HG03378 (cell line): ENCODE data around the gene TBC1D22A.

Experiments used
- ATAC-seq: cut with Tn5 transposase; IDR thresholded peaks from one replicate; pipeline ENCODE4 v1.9.1; 2021; ENCODE audit warnings: mild to moderate bottlenecking, moderate library complexity; ENCODE audit not compliant: unreplicated experiment

Gene TBC1D22A

DNA sequence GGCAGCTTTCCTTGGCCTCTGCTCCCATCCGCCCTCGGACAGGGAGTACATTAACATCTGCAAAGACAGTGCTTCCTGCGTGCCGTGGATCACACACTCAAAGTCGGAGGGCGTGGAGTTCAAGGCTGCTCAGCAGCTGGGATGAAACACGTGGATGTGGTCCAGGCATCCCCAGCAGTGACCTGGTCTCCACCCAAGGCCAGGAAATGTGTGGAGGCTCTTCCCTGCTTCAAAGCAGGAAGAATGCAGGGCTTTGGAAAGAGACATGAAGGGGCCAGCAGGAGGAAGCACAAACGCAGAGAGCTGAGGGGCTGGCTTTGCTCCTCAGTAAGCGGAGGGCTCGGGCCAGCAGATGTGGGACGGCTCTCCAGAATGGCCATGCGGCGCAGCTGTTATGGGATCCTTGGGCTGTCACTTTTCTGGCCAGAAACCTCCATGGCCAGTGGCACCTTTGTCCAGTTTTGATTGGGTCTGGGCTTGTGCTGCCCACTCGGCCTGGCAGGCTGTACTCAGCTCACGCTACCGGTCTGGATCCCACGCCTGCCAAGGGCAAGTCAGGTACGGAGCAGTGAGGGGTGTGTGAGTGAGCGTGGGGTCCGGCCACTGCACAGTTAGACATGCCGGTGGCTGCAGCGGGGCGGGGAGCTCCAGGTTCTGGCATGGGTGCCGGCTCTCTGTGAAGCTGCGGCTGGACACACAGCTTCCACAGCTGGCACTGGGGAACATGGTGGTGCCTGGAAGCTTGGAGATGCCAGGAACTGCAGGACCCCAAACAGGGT lies 438.0 kb downstream of the TBC1D22A start:
- ATAC-seq: no peak

DNA sequence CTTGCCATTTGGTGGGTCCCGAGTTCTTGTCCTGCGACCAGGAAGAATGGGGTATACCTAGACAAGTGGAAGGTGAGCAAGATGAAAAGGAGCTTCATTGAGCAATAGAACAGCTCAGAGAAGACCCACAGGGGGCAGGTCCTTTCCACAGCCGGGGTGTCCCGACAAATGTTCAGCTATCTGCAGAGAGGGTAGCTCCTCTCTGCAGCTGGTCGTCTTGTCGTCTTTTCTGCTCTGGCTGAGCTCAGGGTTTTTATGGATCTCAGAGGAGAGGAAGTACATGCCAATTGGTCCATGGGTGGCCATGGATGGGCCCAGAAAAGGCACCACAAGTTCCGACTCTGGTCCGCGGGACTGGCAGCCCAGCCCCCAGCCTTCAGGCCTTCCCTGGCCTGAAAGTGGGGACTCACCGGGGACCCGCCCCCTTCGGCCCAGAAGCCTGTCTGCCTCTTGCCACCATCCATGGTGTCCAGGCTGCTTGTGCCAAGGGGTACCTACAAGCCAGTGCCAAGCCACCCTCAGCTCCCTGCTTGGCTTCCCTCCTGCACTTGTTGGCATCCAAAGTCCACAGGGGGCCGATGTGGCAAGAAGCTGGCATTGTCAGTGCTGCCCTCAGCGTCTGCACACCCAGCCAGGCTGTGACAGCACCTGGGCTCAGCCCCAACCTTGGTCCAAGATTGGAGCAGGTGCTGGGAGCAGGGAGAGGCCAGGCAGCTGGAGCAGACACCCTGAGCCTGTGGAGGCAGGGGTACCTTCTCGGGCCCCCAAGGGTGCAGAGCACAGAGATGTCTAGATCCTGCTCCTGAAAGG lies 438.9 kb downstream of the TBC1D22A start:
- no peak for ATAC-seq

DNA sequence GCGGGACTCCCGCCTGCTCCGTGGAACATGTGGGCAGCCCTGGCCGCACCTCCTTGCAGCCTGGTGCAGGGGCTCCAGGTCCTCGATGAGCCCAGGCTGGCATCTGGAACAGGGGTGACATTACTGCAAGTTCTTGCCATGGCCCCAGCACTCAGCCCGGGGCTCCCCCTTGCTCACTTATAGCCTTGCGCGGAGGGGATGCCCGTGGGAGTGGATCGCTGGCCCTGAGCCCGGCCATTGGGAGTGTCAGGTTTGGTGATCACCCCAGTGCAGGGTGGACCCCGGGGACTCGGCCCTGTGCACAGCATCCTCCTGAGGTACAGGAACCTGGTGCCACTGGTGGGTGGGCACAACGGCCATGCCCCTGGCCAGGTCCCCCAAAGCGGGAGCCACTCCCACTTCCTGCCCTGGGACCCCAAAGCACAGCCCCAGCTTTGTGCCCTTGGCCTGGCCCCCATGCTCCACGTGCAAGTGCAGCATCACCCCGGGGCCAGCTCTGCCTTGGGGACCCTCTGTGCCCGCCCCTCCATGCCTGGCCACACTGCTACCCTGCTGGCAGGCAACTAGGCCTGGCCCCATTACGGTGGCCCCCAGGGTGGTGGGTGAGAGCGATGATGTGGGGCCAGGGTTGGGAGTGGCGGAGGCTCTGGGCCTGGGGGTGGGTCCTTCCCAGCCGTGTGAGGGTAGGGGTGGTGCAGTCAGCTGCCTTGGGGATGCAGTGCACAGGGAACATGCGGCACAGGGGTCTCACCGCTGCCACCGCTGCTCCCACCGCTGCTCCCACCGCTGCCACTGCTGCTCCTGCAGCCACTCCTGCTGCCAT lies 439.8 kb downstream of the TBC1D22A start:
- no peak for ATAC-seq

DNA sequence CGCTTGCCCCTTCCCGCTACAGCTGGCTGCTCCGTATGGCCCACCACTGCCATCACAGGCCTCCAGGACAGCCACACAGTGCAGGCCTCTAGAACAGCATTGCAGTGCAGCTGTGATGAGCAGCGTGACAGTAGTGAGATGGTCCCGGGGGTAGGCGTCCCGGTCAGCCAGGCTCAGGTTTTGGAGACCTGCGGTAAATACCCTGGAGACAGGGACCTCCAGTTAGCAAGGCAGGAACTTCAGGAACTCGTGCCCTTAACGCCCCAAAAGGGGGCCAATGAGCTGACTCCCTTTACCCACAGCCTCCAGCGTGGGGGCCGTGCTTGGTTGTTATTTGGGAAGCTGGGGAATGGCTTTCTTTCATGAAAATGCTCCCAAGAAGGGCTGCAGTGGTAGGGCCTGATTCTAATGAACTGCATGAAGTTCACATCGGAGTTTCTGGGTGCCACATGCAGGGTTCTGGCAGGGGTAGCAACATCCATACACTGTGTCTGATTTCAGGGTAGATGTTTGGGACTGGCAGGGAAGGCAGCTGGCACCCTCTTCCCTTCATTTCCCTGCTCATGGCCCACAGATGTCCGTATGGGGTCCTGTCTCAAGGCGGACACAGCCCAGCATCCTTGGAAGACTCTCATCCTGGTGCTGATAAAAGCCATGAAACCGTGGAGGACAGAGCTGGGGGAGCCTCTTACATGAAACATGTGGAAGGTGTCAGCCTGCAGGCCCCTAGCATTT lies 440.5 kb downstream of the TBC1D22A start:
- ATAC-seq: no peak

DNA sequence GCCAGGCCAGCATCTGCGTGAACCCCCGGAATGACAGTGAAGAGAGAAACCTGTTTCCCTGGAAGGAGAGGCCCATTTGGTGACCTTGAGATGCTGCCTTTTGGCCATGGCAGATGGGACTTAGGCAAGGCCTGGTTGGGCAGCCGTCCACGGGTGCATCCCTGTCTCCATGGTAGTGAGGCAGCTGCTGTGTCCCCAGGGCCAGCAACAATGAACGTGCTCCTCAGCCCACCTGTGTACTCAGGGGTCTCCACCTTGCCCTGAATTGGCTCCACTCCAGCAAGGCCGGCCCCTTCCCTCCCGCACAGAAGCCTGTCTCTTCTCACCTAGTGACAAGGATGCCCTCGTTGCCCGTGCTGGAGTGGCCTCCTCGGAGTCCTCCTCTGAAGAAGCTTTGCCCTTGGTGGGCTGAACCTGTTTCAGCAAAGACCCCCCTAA lies 441.1 kb downstream of the TBC1D22A start:
- ATAC-seq: no peak

DNA sequence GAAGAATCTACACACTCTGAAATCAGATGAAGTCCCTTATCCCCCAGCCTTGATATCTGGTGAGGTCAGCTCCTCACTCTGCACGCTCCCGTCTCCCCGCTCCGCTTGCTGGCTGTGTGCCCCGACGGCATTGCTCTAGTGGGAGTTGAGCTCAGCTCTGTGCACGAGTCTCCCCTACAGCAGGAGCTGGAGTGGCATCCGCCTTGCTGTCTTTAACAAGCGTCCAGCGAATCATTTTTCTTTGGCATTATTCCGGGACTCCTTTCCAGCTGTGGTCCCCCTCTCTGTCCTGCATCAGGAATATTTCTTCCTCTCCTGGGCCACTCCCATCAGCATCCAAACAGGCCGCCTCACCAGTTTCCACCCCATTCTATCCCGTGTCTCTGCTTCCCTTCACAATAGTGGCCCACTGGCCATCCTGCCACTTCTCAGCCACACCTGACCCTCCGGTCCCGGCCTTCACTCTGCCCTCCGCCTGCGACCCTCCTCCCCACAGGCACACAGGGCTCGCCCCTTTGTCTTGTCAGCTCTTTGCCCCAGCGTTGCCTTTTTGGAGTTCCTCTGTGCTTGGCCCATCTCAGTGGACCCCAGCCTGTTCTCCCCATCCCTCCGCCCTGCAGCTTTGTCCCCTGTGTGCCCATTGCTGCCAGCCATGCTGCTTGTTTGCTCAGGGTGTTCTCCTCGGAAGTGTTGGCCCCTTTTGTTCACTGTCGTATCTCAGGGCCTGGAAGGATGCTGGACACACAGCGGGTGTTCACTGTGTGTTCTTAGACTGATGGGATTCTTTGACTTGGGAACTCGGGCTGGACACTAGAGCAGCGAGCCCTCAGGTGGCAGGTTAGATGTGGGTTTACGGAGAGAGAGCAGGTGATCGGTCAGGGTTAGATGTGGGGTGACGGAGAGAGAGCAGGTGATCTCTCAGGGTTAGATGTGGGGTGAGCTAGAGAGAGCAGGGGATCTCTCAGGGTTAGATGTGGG lies 441.8 kb downstream of the TBC1D22A start:
- ATAC-seq: no peak

DNA sequence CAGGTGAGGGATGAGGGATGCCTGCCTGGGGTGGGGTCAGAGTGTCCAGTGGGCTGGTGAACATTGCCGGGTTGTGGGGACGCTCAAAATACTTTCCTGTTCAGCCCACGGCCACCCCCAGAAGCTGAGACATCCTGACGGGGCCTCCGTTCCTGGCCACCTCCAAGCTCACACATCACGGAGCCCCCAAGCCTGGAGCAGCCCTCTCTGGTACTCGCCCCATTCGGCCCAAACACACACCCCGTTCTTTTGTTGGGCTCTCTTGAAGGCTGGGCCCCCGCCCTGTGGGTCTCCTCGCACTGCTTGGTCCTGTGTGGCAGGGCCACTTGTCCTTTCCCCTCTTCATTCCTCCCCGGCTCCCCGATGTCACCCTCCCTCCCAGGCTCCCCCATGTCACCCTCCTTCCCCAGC lies 442.6 kb downstream of the TBC1D22A start:
- no peak for ATAC-seq

DNA sequence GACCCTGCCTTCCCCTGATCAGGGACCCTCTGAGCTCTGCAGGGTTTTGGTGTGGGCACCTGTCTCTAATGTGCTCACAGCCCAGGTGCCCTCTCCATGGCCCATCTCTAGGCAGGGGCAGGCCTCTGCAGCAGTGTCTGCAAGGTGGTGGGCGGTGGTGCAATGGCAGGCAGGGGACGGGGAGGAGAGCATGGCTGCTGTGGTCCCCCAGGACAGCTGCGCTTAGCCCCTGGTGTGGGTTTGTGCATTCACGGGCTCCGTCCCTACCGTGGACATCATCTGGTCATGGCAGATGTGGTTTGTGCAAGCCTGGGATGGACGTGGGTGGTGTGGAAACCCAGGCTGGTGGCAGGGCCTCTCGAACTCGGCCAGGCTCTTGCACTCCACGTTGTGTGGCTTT lies 443.1 kb downstream of the TBC1D22A start:
- no peak for ATAC-seq

DNA sequence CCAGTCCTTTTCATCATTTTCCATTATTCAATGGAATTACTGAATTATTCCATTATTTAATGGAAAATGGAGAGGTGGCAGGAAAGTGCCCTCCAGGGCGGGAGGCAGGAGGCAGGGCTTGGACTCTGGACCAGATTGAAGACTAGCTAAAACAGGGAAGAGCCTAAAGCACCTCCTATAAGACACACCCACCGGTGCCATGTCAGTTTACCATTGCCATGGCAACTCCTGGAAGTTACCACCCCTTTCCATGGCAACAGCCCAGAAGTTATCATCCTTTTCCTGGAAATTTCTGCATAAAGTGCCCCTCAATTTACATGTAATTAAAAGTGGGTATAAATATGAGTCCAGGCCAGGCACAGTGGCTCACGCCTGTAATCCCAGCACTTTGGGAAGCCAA lies 443.7 kb downstream of the TBC1D22A start:
- ATAC-seq: no peak

DNA sequence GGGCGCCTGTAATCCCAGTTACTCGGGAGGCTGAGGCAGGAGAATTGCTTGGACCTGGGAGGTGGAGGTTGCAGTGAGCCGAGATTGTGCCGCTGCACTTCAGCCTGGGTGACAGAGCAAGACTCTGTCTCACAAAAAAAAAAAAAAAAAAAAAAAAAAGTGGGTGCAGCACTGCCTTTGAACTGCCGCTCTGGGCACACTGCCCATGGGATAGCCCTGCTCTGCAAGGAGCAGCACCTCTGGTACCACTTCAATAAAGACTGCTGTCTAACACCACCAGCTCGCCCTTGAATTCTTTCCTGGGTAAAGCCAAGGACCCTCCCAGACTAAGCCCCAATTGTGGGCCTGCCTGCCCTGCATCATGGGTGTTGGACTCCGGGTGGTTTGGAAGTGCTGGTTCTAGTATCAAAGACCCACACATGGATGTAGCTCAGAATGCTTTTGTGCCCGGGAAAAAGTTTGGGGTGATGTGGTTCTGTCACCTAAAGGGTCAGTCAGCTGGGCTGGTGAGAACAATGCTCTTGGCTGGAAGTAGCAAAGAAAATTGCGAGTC lies 444.3 kb downstream of the TBC1D22A start:
- no peak for ATAC-seq

DNA sequence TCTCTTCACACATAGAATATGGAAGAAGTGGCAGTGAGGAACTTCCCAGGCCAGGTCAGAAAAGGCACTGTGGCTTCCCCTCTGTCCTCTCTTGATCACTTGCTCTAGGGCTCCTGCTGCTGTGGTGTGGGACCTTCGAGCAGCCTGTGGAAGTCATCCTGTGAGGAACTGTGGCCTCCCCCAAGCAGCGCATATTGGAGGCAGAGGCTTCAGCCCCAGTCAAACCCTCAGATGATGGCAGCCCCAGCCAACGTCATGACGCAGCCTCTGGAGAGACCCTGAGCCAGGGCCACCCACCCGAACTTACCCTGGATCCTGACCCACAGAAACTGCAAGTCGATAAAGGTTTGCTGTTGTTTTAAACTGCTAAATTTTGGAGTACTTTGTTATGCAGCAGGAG lies 444.9 kb downstream of the TBC1D22A start:
- ATAC-seq: no peak

DNA sequence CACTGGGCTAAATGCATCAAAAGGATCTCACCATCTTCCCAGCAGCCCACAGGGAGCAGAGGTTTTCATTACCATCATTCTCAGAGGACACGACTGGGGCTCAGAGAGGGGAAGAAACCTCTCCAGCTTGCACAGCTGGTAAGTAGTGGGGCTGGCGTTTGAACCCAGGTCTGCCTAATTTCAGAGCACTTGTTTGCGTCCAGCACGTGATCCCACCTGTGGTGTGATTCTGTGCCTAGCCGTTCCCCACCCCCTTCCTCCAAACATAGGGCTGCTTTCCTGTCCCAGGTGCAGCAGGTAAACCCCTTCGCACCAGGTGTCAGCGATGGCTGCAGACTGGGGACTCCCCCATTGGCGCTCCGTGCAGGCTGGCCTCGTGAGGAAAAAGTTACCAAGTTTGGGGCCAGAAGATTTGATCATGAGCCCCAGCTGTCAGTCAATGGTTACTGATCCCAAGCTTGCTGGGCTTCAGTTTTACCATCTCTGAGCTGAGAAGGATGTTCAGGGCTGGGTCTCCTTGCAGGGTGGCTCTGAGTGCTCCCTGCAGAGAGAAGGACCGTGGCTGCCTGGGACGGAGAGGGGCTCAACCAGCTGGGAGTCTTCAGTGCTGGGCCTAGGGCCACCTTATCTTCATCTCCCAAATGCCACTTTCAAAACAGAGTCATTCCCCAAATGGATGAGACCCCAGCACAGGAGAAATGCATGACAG lies 445.6 kb downstream of the TBC1D22A start:
- no peak for ATAC-seq

DNA sequence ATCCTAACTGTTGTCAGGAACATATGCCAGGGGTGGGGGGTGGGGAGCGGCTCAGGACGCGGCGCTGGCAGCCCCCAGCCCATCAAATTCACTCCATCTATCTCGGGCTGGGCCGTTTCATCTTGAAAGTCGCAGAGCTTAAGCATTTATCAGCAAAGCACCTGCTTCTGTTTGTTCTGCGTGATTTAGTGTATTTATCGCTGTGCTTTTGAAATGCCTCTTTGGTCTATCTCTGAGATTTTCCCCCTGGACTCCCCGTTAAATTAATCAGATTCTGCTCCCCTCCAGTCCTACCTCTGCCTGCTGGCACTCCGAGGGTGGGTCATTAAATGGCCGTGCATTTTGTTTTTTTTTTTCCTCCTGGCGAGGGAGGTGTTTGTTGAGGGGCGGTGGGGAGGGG lies 446.2 kb downstream of the TBC1D22A start:
- ATAC-seq: no peak

DNA sequence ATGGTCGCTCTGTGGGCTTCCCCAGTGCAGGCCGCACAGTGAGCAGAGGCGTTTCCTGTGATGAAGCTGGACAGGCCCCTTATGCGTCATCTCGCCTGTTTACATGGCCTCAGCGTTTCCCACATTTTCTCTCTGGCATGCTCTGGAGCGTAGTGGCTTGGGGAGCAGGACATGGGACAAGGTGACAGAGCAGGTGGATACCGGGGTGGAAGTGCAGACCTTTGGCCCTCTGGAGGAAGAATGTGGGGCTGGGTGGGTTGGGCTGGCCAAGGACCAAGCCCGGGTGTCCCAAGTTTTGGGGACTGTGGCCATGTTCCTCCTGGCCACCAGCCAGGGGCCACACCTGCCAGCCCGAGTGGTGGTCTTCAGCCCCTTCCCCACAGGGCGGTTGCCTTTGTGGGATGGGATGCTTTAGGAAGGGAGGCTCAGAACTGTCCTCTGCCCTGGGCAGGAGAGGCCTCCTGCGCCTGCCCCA lies 446.6 kb downstream of the TBC1D22A start:
- no peak for ATAC-seq

DNA sequence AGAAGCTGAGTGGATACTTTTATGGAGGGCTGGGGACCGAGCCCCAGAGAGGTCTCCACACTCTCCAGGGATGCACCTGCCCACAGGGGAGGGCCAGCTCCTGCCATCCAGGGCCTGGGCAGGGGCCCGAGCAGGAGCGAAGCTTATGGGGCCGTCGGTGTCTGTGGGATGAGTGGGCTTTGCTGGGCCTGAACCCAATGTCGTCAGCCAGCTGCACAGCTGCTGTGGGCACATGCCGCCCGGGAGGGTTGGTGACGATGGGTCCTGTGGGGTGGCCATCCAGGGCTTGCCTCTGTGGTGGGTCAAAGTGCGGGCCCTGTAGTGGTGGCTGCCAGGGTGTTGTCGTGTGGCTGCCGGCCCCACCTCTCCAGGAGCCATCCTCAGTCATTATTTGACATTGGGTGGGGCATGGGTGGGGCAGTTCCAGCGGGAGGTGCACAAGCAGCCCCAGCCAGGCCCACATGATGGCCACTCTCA lies 447.1 kb downstream of the TBC1D22A start:
- ATAC-seq: no peak

DNA sequence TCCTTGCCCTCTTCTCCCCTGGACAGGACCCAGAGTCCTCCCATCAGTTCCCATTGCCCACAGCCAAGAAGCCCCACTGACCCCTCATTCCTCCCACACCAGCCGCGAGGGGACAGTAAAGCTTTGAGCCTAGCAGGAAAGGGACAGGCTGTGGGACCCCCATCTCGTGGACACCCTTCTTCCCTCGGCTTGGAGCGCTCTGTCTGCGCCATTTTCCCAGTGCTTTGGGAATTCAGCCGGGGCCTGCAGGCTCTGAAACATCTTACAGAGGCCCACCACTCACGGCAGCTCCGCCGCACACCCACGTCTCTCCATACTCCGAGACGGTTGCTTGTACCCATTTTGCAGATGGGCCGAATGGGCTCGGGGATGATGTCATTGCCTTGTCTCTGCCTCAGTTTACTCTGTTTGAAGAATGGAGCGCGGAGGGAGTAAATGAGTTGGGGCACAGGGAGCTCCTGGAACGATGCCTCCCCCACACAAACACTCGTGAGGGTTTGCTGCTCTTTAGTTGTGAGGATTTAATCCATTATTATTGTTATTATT lies 447.7 kb downstream of the TBC1D22A start:
- no peak for ATAC-seq

DNA sequence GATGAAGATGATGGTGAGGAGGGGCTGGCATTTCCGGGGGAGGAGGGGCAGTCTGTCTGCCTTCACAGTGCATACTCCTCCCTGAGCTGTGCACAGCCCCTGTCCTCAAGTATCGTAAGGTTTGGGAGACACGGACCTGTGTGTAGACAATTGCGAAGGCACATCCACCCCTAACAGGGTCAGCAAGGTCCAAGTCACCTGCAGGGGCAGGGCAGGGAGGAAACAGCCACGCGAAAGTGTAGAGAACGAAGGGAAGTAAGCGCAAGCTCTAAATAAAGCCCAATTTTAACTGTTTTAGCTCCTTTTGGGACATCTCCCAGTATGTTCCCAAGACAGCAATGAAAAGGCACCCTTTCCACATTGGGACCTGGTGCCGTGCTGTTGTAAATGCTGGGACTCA lies 448.2 kb downstream of the TBC1D22A start:
- ATAC-seq: no peak
